K562 (cell line): ENCODE results near the gene PSMD9. TPM values are rescaled to one million over a fixed set of nuclear protein-coding genes. Genes with fewer than 3 reads are reported as not detected.

Experiments
- ATAC-seq: fragments of 200-7000 bp; cut with Tn5 transposase; 3 replicates; pipeline ENCODE4 v1.9.1; 2020; ENCODE audit warnings: moderate library complexity
- BruUV-seq: library from RNA; stranded (reverse); fragments of 400-500 nt; replicated peaks from 2 replicates; lab custom pipeline; 2021; lab: Mats Ljungman, UMichigan
- CTCF ChIA-PET: fragments of 300-600 bp; formaldehyde crosslinking; extraction: SDS; loops from one replicate; lab custom pipeline; 2021; ENCODE audit warnings: low intra/inter-chr PET ratio; lab: Yijun Ruan, JAX
- POLR2A ChIA-PET: fragments of 300-600, 350-650 bp; sonication (Branson Sonifier 250); formaldehyde crosslinking; extraction: SDS; loops from one replicate; lab custom pipeline; 2021; ENCODE audit warnings: antibody characterized with exemption, inconsistent platforms; lab: Yijun Ruan, JAX
- DNase-seq, 4 experiments: peaks; one replicate each; pipeline versions ENCODE4 v3.0.0 to v3.0.0-alpha.2; 2011 to 2018; ENCODE audit warnings: low spot score in 3 of 4, mixed read lengths in 3 of 4; ENCODE audit errors: extremely low read depth in 1 of 4
- FAIRE-seq: peaks from 2 replicates; lab custom pipeline; 2011; peaks lifted over from hg19 to GRCh38; lab: Jason Lieb, UNC
- H2AFZ ChIP-seq: 2 replicates; pipeline ENCODE4 v1.6.0; 2011; ENCODE audit warnings: low read depth, low read length, control low read depth, inconsistent platforms
- H3K27ac ChIP-seq: fragments of 200-600 bp; 3 replicates; pipeline ENCODE4 v1.8.0; 2011; ENCODE audit warnings: low read depth, mild to moderate bottlenecking, control low read depth, inconsistent platforms, low read length, moderate library complexity, mixed read lengths; ENCODE audit errors: extremely low read depth
- H3K27me3 ChIP-seq, 2 experiments: fragments of 300-600 bp in 1 of 2; 2 replicates in 1 of 2; 3 replicates in 1 of 2; pipeline versions ENCODE4 v1.6.0 to v1.8.0; 2011; ENCODE audit warnings: inconsistent platforms in 2 of 2, low read length in 2 of 2, mild to moderate bottlenecking in 1 of 2, mixed read lengths in 1 of 2, moderate library complexity in 1 of 2; ENCODE audit not compliant: control insufficient read depth in 2 of 2, insufficient read depth in 2 of 2
- H3K36me3 ChIP-seq: fragments of 300-600 bp; 3 replicates; pipeline ENCODE4 v1.8.0; 2011; ENCODE audit warnings: mild to moderate bottlenecking, low read length, inconsistent platforms; ENCODE audit not compliant: control insufficient read depth, insufficient read depth
- H3K4me1 ChIP-seq, 2 experiments: fragments of 200-600 bp in 1 of 2; replicated peaks in 1 of 2; 2 replicates in 1 of 2; 3 replicates in 1 of 2; pipeline versions ENCODE4 v1.5.1 to v1.8.0; 2011; ENCODE audit warnings: inconsistent platforms in 2 of 2, low read length in 2 of 2, mild to moderate bottlenecking in 1 of 2, mixed read lengths in 1 of 2, moderate library complexity in 1 of 2; ENCODE audit not compliant: control insufficient read depth in 2 of 2, insufficient read depth in 2 of 2
- H3K4me2 ChIP-seq: 2 replicates; pipeline ENCODE4 v1.6.1; 2011; ENCODE audit warnings: low read length, control low read depth, inconsistent platforms, mixed read lengths; ENCODE audit not compliant: insufficient read depth
- H3K4me3 ChIP-seq: fragments of 200-600 bp; sonication (generic), shearing (Covaris generic); 2 replicates; pipeline ENCODE4 v1.5.1; 2016; ENCODE audit warnings: control low read depth, inconsistent platforms
- H3K79me2 ChIP-seq: fragments of 200-600 bp; 3 replicates; pipeline ENCODE4 v1.8.0; 2011; ENCODE audit warnings: low read length, inconsistent platforms; ENCODE audit not compliant: control insufficient read depth, insufficient read depth
- H3K9ac ChIP-seq, 2 experiments: 2 replicates each; pipeline versions ENCODE4 v1.6.0 to v1.6.1; 2011; ENCODE audit warnings: low read depth in 2 of 2, low read length in 2 of 2, control low read depth in 1 of 2, inconsistent platforms in 1 of 2, mild to moderate bottlenecking in 1 of 2, mixed read lengths in 1 of 2; ENCODE audit not compliant: insufficient read depth in 1 of 2
- H3K9me1 ChIP-seq: one replicate; pipeline ENCODE4 v1.6.0; 2011; ENCODE audit warnings: inconsistent platforms, mild to moderate bottlenecking, low read length, moderate library complexity; ENCODE audit not compliant: control insufficient read depth, insufficient read depth
- H3K9me3 ChIP-seq: replicated peaks from 2 replicates; pipeline ENCODE4 v1.5.1; 2011; ENCODE audit warnings: low read depth, low read length, inconsistent platforms; ENCODE audit not compliant: control insufficient read depth, insufficient read depth
- H4K20me1 ChIP-seq: replicated peaks from 2 replicates; pipeline ENCODE4 v1.6.1; 2011; ENCODE audit warnings: low read length, inconsistent platforms, mixed read lengths; ENCODE audit not compliant: control insufficient read depth, insufficient read depth
- BCOR ChIP-seq: fragments of 450-650 bp; IDR thresholded peaks from 2 replicates; pipeline ENCODE4 v1.6.1; 2016
- CC2D1A ChIP-seq: fragments of 450-650 bp; IDR thresholded peaks from 2 replicates; pipeline ENCODE4 v1.6.1; 2017; ENCODE audit warnings: mild to moderate bottlenecking
- CEBPB ChIP-seq: fragments of 450-650 bp; IDR thresholded peaks from 2 replicates; pipeline ENCODE4 v1.6.1; 2016; ENCODE audit warnings: missing genetic modification characterization, missing compliant biosample characterization
- ELF1 ChIP-seq: fragments of 200-800 bp; sonication (Bioruptor generic); IDR thresholded peaks from 2 replicates; pipeline ENCODE4 v1.6.1; 2016; ENCODE audit warnings: missing genetic modification characterization, missing compliant biosample characterization
- NR2C2 ChIP-seq, 2 experiments: fragments of 200-800 bp in 1 of 2; sonication (Bioruptor generic) in 1 of 2; sonication (generic) in 1 of 2; formaldehyde crosslinking in 1 of 2; IDR thresholded peaks; 2 replicates each; pipeline versions ENCODE4 v1.6.1 to v1.8.0; 2016 to 2022; ENCODE audit warnings: mild to moderate bottlenecking in 1 of 2, missing compliant biosample characterization in 1 of 2, missing genetic modification characterization in 1 of 2, missing genetic modification reagents in 1 of 2
- TOE1 ChIP-seq, 2 experiments: fragments of 450-650 bp in 1 of 2; sonication (generic) in 1 of 2; formaldehyde crosslinking in 1 of 2; IDR thresholded peaks; 2 replicates each; pipeline versions ENCODE4 v1.7.1 to v1.8.0; 2016 to 2022; ENCODE audit warnings: borderline replicate concordance in 2 of 2, mild to moderate bottlenecking in 2 of 2, antibody characterized with exemption in 1 of 2, inconsistent platforms in 1 of 2, low read depth in 1 of 2, missing genetic modification reagents in 1 of 2, moderate library complexity in 1 of 2
- ZNF263 ChIP-seq: sonication (generic); formaldehyde crosslinking; IDR thresholded peaks from 2 replicates; pipeline ENCODE4 v1.8.0; 2022; ENCODE audit warnings: mild to moderate bottlenecking, missing genetic modification reagents, borderline replicate concordance
- WGBS: fragments of 100-300 bp; shearing (Covaris generic); methylation state at CpG from one replicate; pipeline ENCODE4 v1.1.6; 2016; ENCODE audit warnings: low coverage, mixed read lengths; ENCODE audit not compliant: insufficient coverage; ENCODE audit errors: missing lambda C conversion rate; 5-methylcytosine and 5-hydroxymethylcytosine counted together
- in situ Hi-C: fragments of 300-500 bp; cut with MboI; formaldehyde crosslinking; loops from 4 replicates; pipeline ENCODE4 v1.15.0; 2018; ENCODE audit warnings: inconsistent platforms, mixed read lengths
- intact Hi-C: fragments of 100-400 bp; cut with micrococcal nuclease; formaldehyde crosslinking; loops from 2 replicates; pipeline ENCODE4 v1.14.2; 2022
- polyA plus RNA-seq, 8 experiments: library from polyadenylated mRNA; depleted of rRNA in 4 of 8; stranded (reverse) in 5 of 8; unstranded in 3 of 8; fragments of >200 nt; fragmentation: Nextera tagmentation in 2 of 8; fragmentation: Illumina TruSeq in 1 of 8; extraction: Ambion mirVana in 2 of 8; extraction: Trizol in 1 of 8; gene quantifications; 2 replicates each; pipeline versions ENCODE4 v1.2.1 to v1.2.3, GENCODE V29; 2011 to 2014; ENCODE audit warnings: inconsistent platforms in 1 of 8, missing spikeins in 1 of 8
- total RNA-seq, 7 experiments: library from RNA; depleted of rRNA in 6 of 7; stranded (reverse); fragments of >200 nt in 6 of 7; fragmentation: Illumina TruSeq in 2 of 7; extraction: Trizol in 2 of 7; gene quantifications; 2 replicates each; pipeline versions ENCODE4 v1.2.1 to v1.2.3, GENCODE V29; 2011 to 2021; ENCODE audit warnings: low replicate concordance in 1 of 7
- TF ChIP-seq, protein P1 (sequence below), 2 experiments: fragments of 450-650 bp; IDR thresholded peaks; 2 replicates each; pipeline ENCODE4 v1.6.1; 2016; ENCODE audit warnings: mild to moderate bottlenecking in 2 of 2, borderline replicate concordance in 1 of 2, low read depth in 1 of 2, moderate library complexity in 1 of 2
- TF ChIP-seq, protein P2 (sequence below), 2 experiments: fragments of 250-450 bp in 1 of 2; fragments of 450-650 bp in 1 of 2; sonication (Bioruptor Pico) in 1 of 2; IDR thresholded peaks; 2 replicates each; pipeline versions ENCODE4 v1.6.1 to v1.8.0; 2016 to 2021; ENCODE audit warnings: mild to moderate bottlenecking in 2 of 2, moderate library complexity in 2 of 2, missing compliant biosample characterization in 1 of 2, missing genetic modification characterization in 1 of 2

Gene PSMD9
- total and polyA plus RNA-seq, 9 of the 15 experiments (the other 6 are each of a cell fraction or from before 2014, with no cell fraction given), result 12.2 to 143 (median 61.3) TPM

DNA sequence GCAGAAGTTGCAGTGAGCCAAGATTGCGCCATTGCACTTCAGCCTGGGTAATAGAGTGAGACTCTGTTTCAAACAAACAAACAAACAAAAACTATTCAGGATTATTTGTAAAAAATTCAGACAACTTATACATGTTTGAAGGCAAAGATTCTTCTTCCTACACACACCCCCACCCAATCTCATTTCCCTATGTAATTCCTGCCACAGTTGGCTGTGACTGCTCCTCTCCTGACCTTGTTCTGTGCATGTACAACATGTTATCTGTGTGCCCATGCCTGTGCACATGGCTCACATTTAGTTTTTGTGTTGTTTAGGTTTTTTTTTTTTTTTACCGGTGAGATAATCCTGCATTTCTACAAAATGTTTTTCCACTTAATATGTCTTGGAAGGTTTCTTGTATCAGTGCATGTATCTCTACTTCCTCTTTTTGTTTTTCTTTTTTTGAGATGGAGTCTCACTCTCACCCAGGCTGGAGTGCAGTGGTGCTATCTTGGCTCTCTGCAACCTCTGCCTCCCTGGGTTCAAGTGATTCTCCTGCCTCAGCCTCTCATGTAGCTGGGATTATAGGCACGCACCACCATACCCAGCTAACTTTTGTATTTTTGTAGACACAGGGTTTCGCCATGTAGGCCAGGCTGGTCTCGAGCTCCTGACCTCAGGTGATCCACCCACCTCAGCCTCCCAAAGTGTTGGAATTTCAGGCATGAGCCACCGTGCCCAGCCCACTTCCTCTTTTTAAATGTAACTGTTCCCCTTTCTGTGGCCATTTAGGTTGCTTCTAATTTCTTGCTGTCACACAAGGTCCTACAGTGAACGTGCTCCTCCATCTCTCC lies 38.5 kb downstream of the PSMD9 start:
- Histone ChIP-seq H3K4me2 (peak overlapping the region; percentile 23; the same call in 1 of the 2 replicates), H3K9ac (peak overlapping the region in 1 of 2 experiments; percentile 4; a peak in 1 of 4 replicates), H3K27me3 (no peaks in the 10 kb centered on the region), H3K36me3 (peaks cover 6% of the 10 kb centered on the region; the same call in 1 of the 3 replicates), H3K9me1 (no peaks in the 10 kb centered on the region), H3K27ac (peak overlapping the region; percentile 41; the same call in 2 of the 3 replicates), H2AFZ (peak overlapping the region; percentile 80), H3K4me3 (no peak overlapping the region), H3K4me1 (peaks cover 12 to 15% of the 10 kb centered on the region in 2 experiments), H3K9me3 (no peaks in the 10 kb centered on the region), H3K79me2 (no peaks in the 10 kb centered on the region), H4K20me1 (no peaks in the 10 kb centered on the region)
- 24% methylated on average over 7 of the region's 7 CpGs for WGBS
- no TSS peak for BruUV-seq
- intact Hi-C loops (no loop called here), in situ Hi-C loops (no loop called here)
- ChIA-PET CTCF (no interaction called here), POLR2A (interaction anchor here (0.6 to 1.2 kb wide), 5 partner anchors 10 to 257 kb away, joined by 3 to 4 read pairs (median 3); no protein-coding TSS in a partner anchor)
- ATAC-seq (peak; percentile 68), DNase-seq (peak in 1 of 4 experiments; percentile 21), FAIRE-seq (no peak)
- no peak for TF ChIP-seq NR2C2 (CRISPR knock-in tag; IDR thresholded peaks at IDR 0.05)
- 0 out of 2 replicates have a peak, but pooled peaks have one; percentile 18 for TF ChIP-seq NR2C2 (tag; IDR thresholded peaks at IDR 0.05)
- TF ChIP-seq, protein P1, sequence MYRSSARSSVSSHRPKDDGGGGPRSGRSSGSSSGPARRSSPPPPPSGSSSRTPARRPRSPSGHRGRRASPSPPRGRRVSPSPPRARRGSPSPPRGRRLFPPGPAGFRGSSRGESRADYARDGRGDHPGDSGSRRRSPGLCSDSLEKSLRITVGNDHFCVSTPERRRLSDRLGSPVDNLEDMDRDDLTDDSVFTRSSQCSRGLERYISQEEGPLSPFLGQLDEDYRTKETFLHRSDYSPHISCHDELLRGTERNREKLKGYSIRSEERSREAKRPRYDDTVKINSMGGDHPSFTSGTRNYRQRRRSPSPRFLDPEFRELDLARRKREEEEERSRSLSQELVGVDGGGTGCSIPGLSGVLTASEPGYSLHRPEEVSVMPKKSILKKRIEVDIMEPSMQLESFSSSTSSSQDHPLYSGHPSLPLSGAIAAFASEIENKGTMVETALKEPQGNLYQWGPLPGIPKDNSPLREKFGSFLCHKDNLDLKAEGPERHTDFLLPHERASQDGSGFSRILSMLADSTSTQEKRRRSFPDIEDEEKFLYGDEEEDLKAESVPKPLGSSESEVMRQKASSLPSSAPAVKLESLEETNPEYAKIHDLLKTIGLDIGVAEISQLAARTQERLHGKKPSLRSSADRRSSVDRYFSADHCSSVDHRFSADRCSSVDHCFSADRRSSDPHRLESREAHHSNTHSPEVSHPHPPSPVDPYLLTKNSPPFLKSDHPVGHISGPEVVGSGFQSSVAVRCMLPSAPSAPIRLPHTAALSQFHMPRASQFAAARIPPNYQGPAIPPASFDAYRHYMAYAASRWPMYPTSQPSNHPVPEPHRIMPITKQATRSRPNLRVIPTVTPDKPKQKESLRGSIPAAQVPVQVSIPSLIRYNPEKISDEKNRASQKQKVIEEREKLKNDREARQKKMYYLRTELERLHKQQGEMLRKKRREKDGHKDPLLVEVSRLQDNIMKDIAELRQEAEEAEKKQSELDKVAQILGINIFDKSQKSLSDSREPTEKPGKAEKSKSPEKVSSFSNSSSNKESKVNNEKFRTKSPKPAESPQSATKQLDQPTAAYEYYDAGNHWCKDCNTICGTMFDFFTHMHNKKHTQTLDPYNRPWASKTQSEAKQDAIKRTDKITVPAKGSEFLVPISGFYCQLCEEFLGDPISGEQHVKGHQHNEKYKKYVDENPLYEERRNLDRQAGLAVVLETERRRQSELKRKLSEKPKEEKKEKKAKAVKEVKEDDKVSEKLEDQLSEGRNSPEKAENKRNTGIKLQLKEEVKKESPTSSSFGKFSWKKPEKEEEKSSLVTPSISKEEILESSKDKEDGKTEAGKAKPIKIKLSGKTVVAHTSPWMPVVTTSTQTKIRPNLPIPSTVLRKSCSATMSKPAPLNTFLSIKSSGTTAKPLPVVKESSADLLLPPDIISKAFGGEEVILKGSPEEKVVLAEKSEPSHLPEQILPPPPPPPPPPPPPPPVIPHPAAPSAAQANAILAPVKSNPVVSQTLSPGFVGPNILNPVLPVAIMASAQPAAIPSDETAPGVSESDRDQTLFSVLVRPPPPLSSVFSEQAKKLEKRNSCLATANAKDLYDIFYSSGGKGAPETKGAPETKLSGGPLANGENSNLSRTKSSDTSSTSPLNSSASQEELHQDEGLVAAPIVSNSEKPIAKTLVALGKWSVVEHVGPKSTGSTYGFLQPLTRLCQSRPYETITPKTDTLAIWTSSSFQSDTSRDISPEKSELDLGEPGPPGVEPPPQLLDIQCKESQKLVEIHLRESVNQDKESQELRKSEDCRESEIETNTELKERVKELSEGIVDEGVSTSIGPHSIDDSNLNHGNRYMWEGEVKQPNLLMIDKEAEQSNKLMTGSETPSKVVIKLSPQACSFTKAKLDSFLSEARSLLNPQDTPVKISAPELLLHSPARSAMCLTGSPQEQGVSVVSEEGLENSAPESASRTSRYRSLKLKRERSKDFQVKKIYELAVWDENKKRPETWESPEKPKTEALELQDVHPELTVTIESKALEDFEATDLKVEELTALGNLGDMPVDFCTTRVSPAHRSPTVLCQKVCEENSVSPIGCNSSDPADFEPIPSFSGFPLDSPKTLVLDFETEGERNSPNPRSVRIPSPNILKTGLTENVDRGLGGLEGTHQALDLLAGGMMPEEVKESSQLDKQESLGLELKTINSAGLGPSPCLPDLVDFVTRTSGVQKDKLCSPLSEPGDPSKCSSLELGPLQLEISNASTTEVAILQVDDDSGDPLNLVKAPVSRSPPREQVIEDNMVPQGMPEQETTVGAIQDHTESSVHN (IDR thresholded peaks at IDR 0.05; ENCODE audit: borderline replicate concordance in 1 of 2, low read depth in 1 of 2), result peak in 1 of 2 experiments; percentile 15; a peak in 1 of 4 replicates
- peak; percentile 35 for TF ChIP-seq ELF1 (tag)
- TF ChIP-seq, protein P2, sequence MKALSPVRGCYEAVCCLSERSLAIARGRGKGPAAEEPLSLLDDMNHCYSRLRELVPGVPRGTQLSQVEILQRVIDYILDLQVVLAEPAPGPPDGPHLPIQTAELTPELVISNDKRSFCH (CRISPR knock-in tag; IDR thresholded peaks at IDR 0.05), result no peak
- TF ChIP-seq, protein P2 (tag; IDR thresholded peaks at IDR 0.05), result peak; percentile 49; the same call in 1 of the 2 replicates
- peak; percentile 61 for TF ChIP-seq CEBPB (tag)
- TF ChIP-seq TOE1 (IDR thresholded peaks at IDR 0.05; ENCODE audit: borderline replicate concordance), result 0 out of 2 replicates have a peak, but pooled peaks have one; percentile 35
- TF ChIP-seq TOE1 (CRISPR knock-in tag; IDR thresholded peaks at IDR 0.05; ENCODE audit: borderline replicate concordance, low read depth), result no peak
- peak; percentile 59; the same call in 1 of the 2 replicates for TF ChIP-seq BCOR
- peak; percentile 36; the same call in 1 of the 2 replicates for TF ChIP-seq CC2D1A
- TF ChIP-seq ZNF263 (CRISPR knock-in tag), result peak; percentile 39; the same call in 1 of the 2 replicates
